ENCODE data around the gene TSHZ3.

- TF ChIP-seq CTCF (IDR thresholded peaks at IDR 0.05), result no peak
- no peak for TF ChIP-seq POLR2A (IDR thresholded peaks at IDR 0.05)
Observed at GRCh38 chr19:31264041-31264778, 85.0 kb downstream of the TSHZ3 start.
